Mesendoderm (in vitro differentiated cells): ENCODE data around the gene SYNM.

Source experiments
- DNase-seq: peaks from one replicate; pipeline ENCODE4 v3.0.0; 2013
- H2AK5ac ChIP-seq: 2 replicates; pipeline ENCODE4 v1.6.1; 2013; ENCODE audit warnings: low read length, inconsistent platforms
- H2BK120ac ChIP-seq: 2 replicates; pipeline ENCODE4 v1.6.1; 2013; ENCODE audit warnings: low read depth, mild to moderate bottlenecking, low read length, moderate library complexity, mixed read lengths
- H2BK15ac ChIP-seq: replicated peaks from 2 replicates; pipeline ENCODE4 v1.6.1; 2013; ENCODE audit warnings: low read depth, mild to moderate bottlenecking, moderate library complexity
- H2BK5ac ChIP-seq: 2 replicates; pipeline ENCODE4 v1.6.1; 2013; ENCODE audit warnings: low read length, inconsistent platforms
- H3K18ac ChIP-seq: 2 replicates; pipeline ENCODE4 v1.6.1; 2013; ENCODE audit warnings: mild to moderate bottlenecking, low read length, mixed read lengths
- H3K23ac ChIP-seq: one replicate; pipeline ENCODE4 v1.6.1; 2013; ENCODE audit warnings: low read length
- H3K27ac ChIP-seq: 2 replicates; pipeline ENCODE4 v1.5.1; 2013; ENCODE audit warnings: low read depth, mild to moderate bottlenecking, inconsistent platforms, low read length, moderate library complexity
- H3K27me3 ChIP-seq: 2 replicates; pipeline ENCODE4 v1.6.1; 2013; ENCODE audit warnings: low read length, control low read depth, mild to moderate bottlenecking, inconsistent platforms; ENCODE audit not compliant: insufficient read depth, poor library complexity
- H3K36me3 ChIP-seq: 2 replicates; pipeline ENCODE4 v1.6.1; 2013; ENCODE audit warnings: low read length, inconsistent platforms; ENCODE audit not compliant: control insufficient read depth, insufficient read depth
- H3K4ac ChIP-seq: one replicate; pipeline ENCODE4 v1.6.1; 2013; ENCODE audit warnings: low read depth, mild to moderate bottlenecking, low read length, moderate library complexity
- H3K4me1 ChIP-seq: 2 replicates; pipeline ENCODE4 v1.6.1; 2013; ENCODE audit warnings: low read depth, low read length, inconsistent platforms; ENCODE audit not compliant: control insufficient read depth
- H3K4me2 ChIP-seq: 2 replicates; pipeline ENCODE4 v1.6.1; 2013; ENCODE audit warnings: low read length
- H3K4me3 ChIP-seq: 2 replicates; pipeline ENCODE4 v1.5.1; 2013; ENCODE audit warnings: mild to moderate bottlenecking, low read length
- H3K56ac ChIP-seq: one replicate; pipeline ENCODE4 v1.6.1; 2013; ENCODE audit warnings: low read length
- H3K79me1 ChIP-seq: 2 replicates; pipeline ENCODE4 v1.6.1; 2013; ENCODE audit warnings: low read length, inconsistent platforms
- H3K79me2 ChIP-seq: 2 replicates; pipeline ENCODE4 v1.6.1; 2013; ENCODE audit warnings: mild to moderate bottlenecking, low read length; ENCODE audit not compliant: control insufficient read depth, insufficient read depth
- H3K9ac ChIP-seq: 2 replicates; pipeline ENCODE4 v1.6.1; 2013; ENCODE audit warnings: low read length, inconsistent platforms
- H4K5ac ChIP-seq: one replicate; pipeline ENCODE4 v1.6.1; 2013; ENCODE audit warnings: low read length
- H4K8ac ChIP-seq: one replicate; pipeline ENCODE4 v1.6.1; 2013; ENCODE audit warnings: low read depth, mild to moderate bottlenecking, control low read depth, low read length, moderate library complexity
- WGBS: extraction: QIAGEN DNeasy Blood & Tissue Kit; methylation state at CpG from one replicate; pipeline ENCODE4 v1.1.7; 2013; ENCODE audit warnings: low lambda C conversion rate, missing lambda C conversion rate; ENCODE audit not compliant: insufficient coverage; ENCODE audit errors: extremely low coverage; 5-methylcytosine and 5-hydroxymethylcytosine counted together

The SYNM gene

DNA sequence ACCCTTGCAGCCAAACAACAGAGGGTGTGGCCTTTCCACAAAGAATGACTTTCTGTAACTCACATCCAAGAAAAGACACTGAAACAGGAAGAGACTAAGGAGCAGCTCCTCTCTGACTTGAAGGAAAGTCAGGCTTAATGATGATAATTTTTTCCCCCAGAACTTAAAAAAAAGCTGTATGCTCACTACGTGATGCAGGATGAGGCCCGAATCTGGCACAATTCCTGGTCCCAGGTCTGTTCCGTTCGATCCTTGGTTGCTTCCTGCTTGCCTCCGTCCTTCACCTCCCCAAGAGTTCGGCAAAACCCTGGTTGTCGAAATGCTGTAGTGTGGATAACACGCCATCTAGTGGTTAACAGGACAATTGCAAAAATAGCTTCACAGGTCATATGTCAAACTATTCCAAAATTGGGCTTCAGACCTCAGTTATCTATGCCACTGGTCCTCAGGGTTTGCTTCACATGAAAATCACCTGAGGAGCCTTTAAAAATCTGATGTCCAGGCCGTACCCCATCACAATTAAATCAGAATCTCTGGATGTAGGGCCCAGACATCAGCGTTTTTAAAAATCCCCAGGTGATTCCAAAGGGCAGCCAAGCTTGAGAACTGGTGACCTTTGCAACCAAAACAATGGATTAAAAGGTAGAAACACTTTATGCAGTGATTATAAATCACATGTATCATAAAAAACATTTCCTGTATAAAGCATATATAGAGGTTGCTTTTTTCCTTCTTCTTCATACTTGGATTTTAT, 28.1 kb upstream of the SYNM start:
- WGBS = no CpG with 5 or more reads among the region's 10 CpGs
- no peak overlapping the region for H2BK15ac ChIP-seq
- H3K27ac ChIP-seq = no peak overlapping the region
- H4K8ac ChIP-seq = no peak overlapping the region
- no peaks in the 10 kb centered on the region for H3K27me3 ChIP-seq
- no peak overlapping the region for H3K4ac ChIP-seq
- H3K79me1 ChIP-seq = no peaks in the 10 kb centered on the region
- no peak overlapping the region for H4K5ac ChIP-seq
- peak overlapping the region; percentile 71 for H3K56ac ChIP-seq
- no peak overlapping the region for H3K23ac ChIP-seq
- H3K36me3 ChIP-seq = no peaks in the 10 kb centered on the region
- peak overlapping the region; percentile 37 for H3K4me2 ChIP-seq
- H3K79me2 ChIP-seq = no peaks in the 10 kb centered on the region
- H2AK5ac ChIP-seq = no peak overlapping the region
- peaks cover 2% of the 10 kb centered on the region for H3K4me1 ChIP-seq
- peak; percentile 86 for DNase-seq
- no peak overlapping the region for H2BK5ac ChIP-seq
- H2BK120ac ChIP-seq = no peak overlapping the region
- no peak overlapping the region for H3K4me3 ChIP-seq
- H3K9ac ChIP-seq = peak overlapping the region; percentile 37
- H3K18ac ChIP-seq = no peak overlapping the region

DNA sequence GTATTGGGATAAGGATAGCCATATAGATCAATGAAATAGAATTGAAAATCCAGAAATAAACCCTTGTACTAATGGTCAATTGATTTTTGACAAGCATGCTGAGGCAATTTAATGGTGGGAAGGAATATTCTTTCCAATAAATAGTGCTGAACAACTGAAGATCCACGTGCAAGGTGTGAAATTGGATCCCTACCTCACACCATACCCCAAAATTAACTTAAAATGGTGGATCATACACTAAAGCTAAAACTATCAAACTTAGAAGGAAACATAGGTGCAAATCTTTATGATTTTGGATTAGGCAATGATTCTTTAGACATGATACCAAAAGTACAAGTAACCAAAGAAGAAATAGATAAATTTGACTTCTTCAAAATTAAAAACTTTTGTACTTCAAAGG, 22.1 kb upstream of the SYNM start:
- no peaks in the 10 kb centered on the region for H3K27me3 ChIP-seq
- no CpG with 5 or more reads among the region's 1 CpG for WGBS
- no peak overlapping the region for H3K18ac ChIP-seq
- H2BK5ac ChIP-seq = no peak overlapping the region
- H3K36me3 ChIP-seq = no peaks in the 10 kb centered on the region
- no peak overlapping the region for H3K4me2 ChIP-seq
- no peak overlapping the region for H3K23ac ChIP-seq
- no peak overlapping the region for H3K27ac ChIP-seq
- H2BK15ac ChIP-seq = no peak overlapping the region
- H3K56ac ChIP-seq = no peak overlapping the region
- H3K79me1 ChIP-seq = no peaks in the 10 kb centered on the region
- H2BK120ac ChIP-seq = no peak overlapping the region
- H3K9ac ChIP-seq = no peak overlapping the region
- H4K8ac ChIP-seq = no peak overlapping the region
- no peak overlapping the region for H3K4ac ChIP-seq
- H3K4me1 ChIP-seq = no peaks in the 10 kb centered on the region
- H4K5ac ChIP-seq = no peak overlapping the region
- H3K4me3 ChIP-seq = no peak overlapping the region
- H2AK5ac ChIP-seq = no peak overlapping the region
- H3K79me2 ChIP-seq = no peaks in the 10 kb centered on the region
- no peak for DNase-seq

DNA sequence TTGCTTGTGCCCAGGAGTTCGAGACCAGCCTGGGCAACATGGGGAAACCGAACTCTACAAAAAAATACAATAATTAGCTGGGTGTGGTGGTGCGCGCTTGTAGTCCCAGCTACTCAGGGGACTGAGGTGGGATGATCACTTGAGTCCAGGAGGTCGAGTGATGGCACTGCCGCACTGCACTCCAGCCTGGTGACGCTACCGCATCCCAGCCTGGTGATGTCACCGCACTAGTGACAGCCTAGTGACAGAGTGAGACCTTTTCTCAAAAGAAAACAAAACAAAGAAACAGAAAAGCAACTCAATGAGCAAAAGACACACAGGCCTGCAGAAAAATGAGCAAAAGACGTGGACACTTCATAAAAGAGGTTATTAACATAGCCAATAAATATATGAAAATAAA, 19.9 kb upstream of the SYNM start:
- H2AK5ac ChIP-seq = no peak overlapping the region
- no peak overlapping the region for H3K23ac ChIP-seq
- H4K5ac ChIP-seq = no peak overlapping the region
- H3K27me3 ChIP-seq = no peaks in the 10 kb centered on the region
- no peak overlapping the region for H2BK15ac ChIP-seq
- H4K8ac ChIP-seq = no peak overlapping the region
- no peak for DNase-seq
- H3K36me3 ChIP-seq = no peaks in the 10 kb centered on the region
- no peak overlapping the region for H2BK5ac ChIP-seq
- H2BK120ac ChIP-seq = no peak overlapping the region
- WGBS = no CpG with 5 or more reads among the region's 10 CpGs
- no peak overlapping the region for H3K56ac ChIP-seq
- no peaks in the 10 kb centered on the region for H3K79me2 ChIP-seq
- no peak overlapping the region for H3K27ac ChIP-seq
- H3K4me2 ChIP-seq = no peak overlapping the region
- H3K79me1 ChIP-seq = no peaks in the 10 kb centered on the region
- H3K9ac ChIP-seq = no peak overlapping the region
- no peaks in the 10 kb centered on the region for H3K4me1 ChIP-seq
- no peak overlapping the region for H3K18ac ChIP-seq
- no peak overlapping the region for H3K4ac ChIP-seq
- no peak overlapping the region for H3K4me3 ChIP-seq

DNA sequence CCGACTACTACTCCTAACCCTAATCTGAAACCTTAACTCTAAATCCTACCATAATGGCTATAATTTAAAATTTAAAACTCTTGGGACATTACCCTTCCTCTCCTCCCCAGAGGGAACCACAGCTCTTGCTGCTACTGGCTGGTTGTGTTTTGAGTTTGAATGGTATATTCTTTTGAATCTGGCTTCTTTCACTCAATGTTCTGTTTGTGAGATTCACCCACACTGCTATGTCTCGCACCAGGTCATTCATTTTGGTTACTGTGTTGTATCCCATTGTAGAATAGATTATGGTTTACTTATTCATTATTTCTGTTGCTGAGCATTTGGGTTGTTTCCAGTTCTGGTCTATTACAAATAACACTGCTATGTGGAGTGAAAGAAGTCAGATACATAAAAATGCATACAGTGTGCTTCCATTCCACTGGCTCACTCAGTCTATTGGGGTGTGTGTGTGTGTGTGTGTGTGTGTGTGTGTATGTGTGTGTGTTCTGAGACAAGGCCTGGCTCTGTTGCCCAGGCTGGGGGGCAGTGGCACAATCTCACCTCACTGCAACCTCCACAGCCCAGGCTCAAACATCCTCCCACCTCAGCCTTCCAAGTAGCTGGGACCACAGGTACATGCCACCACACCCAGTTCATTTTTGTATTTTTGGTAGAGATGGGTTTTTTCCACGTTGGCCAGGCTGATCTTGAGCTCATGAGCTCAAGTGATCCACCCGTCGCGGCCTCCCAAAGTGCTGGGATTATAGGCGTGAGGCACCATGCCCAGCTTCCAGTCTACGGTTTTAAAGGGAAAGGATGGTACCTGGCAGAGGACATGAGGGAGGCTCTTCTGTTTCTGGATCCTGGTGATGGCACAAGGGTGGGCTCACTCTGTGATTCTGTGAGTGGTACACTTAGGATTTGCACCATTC, 19.2 kb upstream of the SYNM start:
- no peak overlapping the region for H2BK5ac ChIP-seq
- DNase-seq = no peak
- no peaks in the 10 kb centered on the region for H3K79me2 ChIP-seq
- H3K56ac ChIP-seq = no peak overlapping the region
- WGBS = 100% methylated on average over 1 of the region's 8 CpGs
- no peak overlapping the region for H3K4ac ChIP-seq
- no peak overlapping the region for H3K4me3 ChIP-seq
- no peaks in the 10 kb centered on the region for H3K79me1 ChIP-seq
- H2AK5ac ChIP-seq = no peak overlapping the region
- H4K8ac ChIP-seq = no peak overlapping the region
- no peak overlapping the region for H2BK120ac ChIP-seq
- H3K27ac ChIP-seq = no peak overlapping the region
- H3K4me2 ChIP-seq = no peak overlapping the region
- H3K36me3 ChIP-seq = no peaks in the 10 kb centered on the region
- no peak overlapping the region for H4K5ac ChIP-seq
- no peak overlapping the region for H2BK15ac ChIP-seq
- no peaks in the 10 kb centered on the region for H3K27me3 ChIP-seq
- no peak overlapping the region for H3K18ac ChIP-seq
- H3K9ac ChIP-seq = no peak overlapping the region
- H3K4me1 ChIP-seq = no peaks in the 10 kb centered on the region
- H3K23ac ChIP-seq = no peak overlapping the region

DNA sequence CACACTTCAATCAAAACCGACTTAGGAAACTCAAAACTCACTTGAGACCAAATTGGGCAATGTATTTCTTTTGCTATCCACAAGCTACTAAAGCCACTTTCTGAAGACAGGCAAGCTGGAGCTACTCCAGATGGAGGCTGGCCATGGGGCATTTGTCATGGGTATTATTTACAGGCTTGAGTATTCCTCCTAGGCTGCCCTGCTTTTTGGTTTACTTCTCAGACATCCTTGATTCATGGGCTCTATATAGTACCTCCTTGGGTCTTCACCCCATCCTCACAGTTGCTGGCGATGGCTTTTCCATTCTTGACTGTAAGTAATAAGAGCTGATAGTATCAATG, 18.6 kb upstream of the SYNM start:
- no peak overlapping the region for H2BK15ac ChIP-seq
- H3K4me2 ChIP-seq = no peak overlapping the region
- no peak overlapping the region for H3K56ac ChIP-seq
- no peak overlapping the region for H3K4ac ChIP-seq
- no peaks in the 10 kb centered on the region for H3K27me3 ChIP-seq
- no peak overlapping the region for H3K18ac ChIP-seq
- H3K4me3 ChIP-seq = no peak overlapping the region
- H3K36me3 ChIP-seq = no peaks in the 10 kb centered on the region
- H2BK5ac ChIP-seq = no peak overlapping the region
- no peak overlapping the region for H4K5ac ChIP-seq
- no peak overlapping the region for H3K23ac ChIP-seq
- DNase-seq = no peak
- H3K79me1 ChIP-seq = no peaks in the 10 kb centered on the region
- H3K27ac ChIP-seq = no peak overlapping the region
- no peak overlapping the region for H2BK120ac ChIP-seq
- H4K8ac ChIP-seq = no peak overlapping the region
- no peaks in the 10 kb centered on the region for H3K79me2 ChIP-seq
- WGBS = no CpG with 5 or more reads among the region's 2 CpGs
- H3K9ac ChIP-seq = no peak overlapping the region
- H3K4me1 ChIP-seq = no peaks in the 10 kb centered on the region
- H2AK5ac ChIP-seq = no peak overlapping the region
